Measurements from ENCODE around the gene RPL3.

RPL3 gene

GRCh38 chr22:39298241-39298987 is 21.0 kb downstream of the RPL3 start:
- in situ Hi-C loops (cut with HindIII; ENCODE audit: low sequenced_read_pairs) = no loop called here
- no peak for DNase-seq (ENCODE audit: low read depth)
- no peak overlapping the region for H3K4me3 ChIP-seq (ENCODE audit: low read depth, low read length)
- TF ChIP-seq CTCF (IDR thresholded peaks at IDR 0.05; ENCODE audit: low read depth, low read length, missing control alignments) = no peak

- peak; percentile 46 for DNase-seq (ENCODE audit: low read depth)
- in situ Hi-C loops (cut with HindIII; ENCODE audit: low sequenced_read_pairs) = no loop called here
These were observed 21.8 kb downstream of the RPL3 start for GRCh38 chr22:39297490-39298240.

GRCh38 chr22:39296981-39297489 is 22.4 kb downstream of the RPL3 start:
- in situ Hi-C loops (cut with HindIII; ENCODE audit: low sequenced_read_pairs) = no loop called here

More at GRCh38 chr22:39297490-39298240, 21.8 kb downstream of the RPL3 start:
- TF ChIP-seq CTCF (IDR thresholded peaks at IDR 0.05; ENCODE audit: low read depth, low read length, missing control alignments) = no peak
- H3K4me3 ChIP-seq (ENCODE audit: low read depth, low read length) = no peak overlapping the region

GRCh38 chr22:39296535-39296934 is 22.9 kb downstream of the RPL3 start:
- in situ Hi-C loops (cut with HindIII; ENCODE audit: low sequenced_read_pairs) = no loop called here
- DNase-seq (ENCODE audit: low read depth) = no peak
- no peak overlapping the region for H3K4me3 ChIP-seq (ENCODE audit: low read depth, low read length)
- no peak for TF ChIP-seq CTCF (IDR thresholded peaks at IDR 0.05; ENCODE audit: low read depth, low read length, missing control alignments)

More at GRCh38 chr22:39296981-39297489, 22.4 kb downstream of the RPL3 start:
- no peak for TF ChIP-seq CTCF (IDR thresholded peaks at IDR 0.05; ENCODE audit: low read depth, low read length, missing control alignments)
- DNase-seq (ENCODE audit: low read depth) = no peak
- no peak overlapping the region for H3K4me3 ChIP-seq (ENCODE audit: low read depth, low read length)

GRCh38 chr22:39294571-39295468 is 24.6 kb downstream of the RPL3 start:
- in situ Hi-C loops (cut with HindIII; ENCODE audit: low sequenced_read_pairs) = no loop called here
- no peak for TF ChIP-seq CTCF (IDR thresholded peaks at IDR 0.05; ENCODE audit: low read depth, low read length, missing control alignments)
- no peak for DNase-seq (ENCODE audit: low read depth)
- H3K4me3 ChIP-seq (ENCODE audit: low read depth, low read length) = no peak overlapping the region

Measured in astrocyte of the cerebellum (primary cell).